NK-92 (cell line): ENCODE data around the gene SPACDR.
A peak's percentile ranks its signal among the peaks of the same experiment; 100 is the strongest.

Experiments
- DNase-seq: peaks from one replicate; lab custom pipeline; 2025; ENCODE audit not compliant: unreplicated experiment; lab: John Stamatoyannopoulos, UW

Gene SPACDR

GRCh38 chr7:100437150-100438100, 26.6 kb downstream of the SPACDR start:
- no peak for DNase-seq

GRCh38 chr7:100435401-100436304, 28.4 kb downstream of the SPACDR start:
- DNase-seq, result no peak

- DNase-seq, result no peak
Measured at GRCh38 chr7:100434297-100435144, 29.5 kb downstream of the SPACDR start.

GRCh38 chr7:100433592-100434296, 30.3 kb downstream of the SPACDR start:
- DNase-seq, result no peak

GRCh38 chr7:100433276-100433591, 30.8 kb downstream of the SPACDR start:
- no peak for DNase-seq

- DNase-seq, result no peak
Measured at GRCh38 chr7:100432621-100433275, 31.3 kb downstream of the SPACDR start.

- DNase-seq, result no peak
Measured at GRCh38 chr7:100432053-100432452, 32.0 kb downstream of the SPACDR start.

GRCh38 chr7:100431286-100431735, 32.7 kb downstream of the SPACDR start:
- DNase-seq, result no peak

- DNase-seq, result no peak
Measured at GRCh38 chr7:100430493-100431285, 33.4 kb downstream of the SPACDR start.

- peak; percentile 69 for DNase-seq
Measured at GRCh38 chr7:100429637-100430492, 34.2 kb downstream of the SPACDR start, which contains the start of gene MEPCE. Gene MEPCE (plus strand): TSS chr7:100429831. CDS start chr7:100430019, 188 bp downstream.

- DNase-seq, result peak; percentile 99
Measured at GRCh38 chr7:100428967-100429636, 35.0 kb downstream of the SPACDR start.

GRCh38 chr7:100428199-100428966, 35.7 kb downstream of the SPACDR start, which contains the start of gene ZCWPW1:
Gene ZCWPW1 (minus strand): TSS chr7:100428703. CDS start chr7:100420649, 8,054 bp downstream.
- peak; percentile 75 for DNase-seq

- no peak for DNase-seq
Measured at GRCh38 chr7:100427762-100428198, 36.3 kb downstream of the SPACDR start.

- no peak for DNase-seq
Measured at GRCh38 chr7:100426516-100426915, 37.5 kb downstream of the SPACDR start.

- DNase-seq, result no peak
Measured at GRCh38 chr7:100425347-100425746, 38.7 kb downstream of the SPACDR start.

- no peak for DNase-seq
Measured at GRCh38 chr7:100423315-100423714, 40.7 kb downstream of the SPACDR start.
